Trophoblast cell (in vitro differentiated cells and primary cell): ENCODE data around the gene MAF.

Experiments
- DNase-seq, 2 donors: peaks; one replicate each; pipeline ENCODE4 v3.0.0-alpha.2; 2016
- H2AFZ ChIP-seq: 2 replicates; pipeline ENCODE4 v1.6.1; 2013; ENCODE audit warnings: low read length, moderate library complexity, mild to moderate bottlenecking; ENCODE audit not compliant: insufficient read depth, poor library complexity
- H2AK5ac ChIP-seq: 2 replicates; pipeline ENCODE4 v1.6.1; 2013; ENCODE audit warnings: mild to moderate bottlenecking, low read length
- H2BK120ac ChIP-seq: 2 replicates; pipeline ENCODE4 v1.6.1; 2013; ENCODE audit warnings: low read length, mild to moderate bottlenecking, moderate library complexity; ENCODE audit not compliant: insufficient read depth, poor library complexity
- H2BK12ac ChIP-seq: 2 replicates; pipeline ENCODE4 v1.6.1; 2013; ENCODE audit warnings: mild to moderate bottlenecking, low read length, moderate library complexity
- H2BK5ac ChIP-seq: 2 replicates; pipeline ENCODE4 v1.6.1; 2013; ENCODE audit warnings: low read length, low read depth, moderate library complexity, mild to moderate bottlenecking; ENCODE audit not compliant: poor library complexity
- H3K14ac ChIP-seq: 2 replicates; pipeline ENCODE4 v1.6.1; 2013; ENCODE audit warnings: mild to moderate bottlenecking, low read length
- H3K18ac ChIP-seq: 2 replicates; pipeline ENCODE4 v1.6.1; 2013; ENCODE audit warnings: mild to moderate bottlenecking, low read length
- H3K23ac ChIP-seq: 2 replicates; pipeline ENCODE4 v1.6.1; 2013; ENCODE audit warnings: low read length
- H3K27ac ChIP-seq: 2 replicates; pipeline ENCODE4 v1.5.1; 2013; ENCODE audit warnings: low read depth, mild to moderate bottlenecking, inconsistent platforms, low read length, moderate library complexity
- H3K27me3 ChIP-seq: 2 replicates; pipeline ENCODE4 v1.6.1; 2013; ENCODE audit warnings: inconsistent platforms, mild to moderate bottlenecking, low read length, moderate library complexity; ENCODE audit not compliant: insufficient read depth
- H3K36me3 ChIP-seq, 2 experiments: 1 replicate in 1 of 2; 2 replicates in 1 of 2; pipeline ENCODE4 v1.6.1; 2013; ENCODE audit warnings: low read length in 2 of 2, mild to moderate bottlenecking in 2 of 2, moderate library complexity in 1 of 2; ENCODE audit not compliant: insufficient read depth in 2 of 2, control insufficient read depth in 1 of 2
- H3K4ac ChIP-seq: 2 replicates; pipeline ENCODE4 v1.6.1; 2013; ENCODE audit warnings: low read depth, mild to moderate bottlenecking, low read length, moderate library complexity
- H3K4me1 ChIP-seq, 2 experiments: 1 replicate in 1 of 2; 2 replicates in 1 of 2; pipeline ENCODE4 v1.6.1; 2013; ENCODE audit warnings: low read length in 2 of 2, mild to moderate bottlenecking in 2 of 2, moderate library complexity in 1 of 2; ENCODE audit not compliant: insufficient read depth in 2 of 2, control insufficient read depth in 1 of 2
- H3K4me2 ChIP-seq: 2 replicates; pipeline ENCODE4 v1.6.1; 2013; ENCODE audit warnings: inconsistent platforms, mild to moderate bottlenecking, low read length, moderate library complexity
- H3K4me3 ChIP-seq: 2 replicates; pipeline ENCODE4 v1.5.1; 2013; ENCODE audit warnings: mild to moderate bottlenecking, low read depth, low read length, inconsistent platforms
- H3K79me1 ChIP-seq: one replicate; pipeline ENCODE4 v1.6.1; 2013; ENCODE audit warnings: low read length
- H3K79me2 ChIP-seq: 2 replicates; pipeline ENCODE4 v1.6.1; 2013; ENCODE audit warnings: low read length, mild to moderate bottlenecking; ENCODE audit not compliant: control insufficient read depth, insufficient read depth, poor library complexity
- H3K9ac ChIP-seq: 2 replicates; pipeline ENCODE4 v1.6.1; 2013; ENCODE audit warnings: mild to moderate bottlenecking, low read length
- H3K9me3 ChIP-seq: 2 replicates; pipeline ENCODE4 v1.6.1; 2013; ENCODE audit warnings: low read depth, mild to moderate bottlenecking, control low read depth, inconsistent platforms, low read length; ENCODE audit not compliant: insufficient read depth
- H4K12ac ChIP-seq: 2 replicates; pipeline ENCODE4 v1.6.1; 2013; ENCODE audit warnings: low read depth, mild to moderate bottlenecking, low read length, moderate library complexity
- H4K8ac ChIP-seq: 2 replicates; pipeline ENCODE4 v1.6.1; 2013; ENCODE audit warnings: low read depth, mild to moderate bottlenecking, low read length, moderate library complexity
- H4K91ac ChIP-seq: one replicate; pipeline ENCODE4 v1.6.1; 2013; ENCODE audit warnings: low read depth, mild to moderate bottlenecking, low read length, moderate library complexity
- WGBS: extraction: QIAGEN DNeasy Blood & Tissue Kit; methylation state at CpG from one replicate; pipeline ENCODE4 v1.1.7; 2013; ENCODE audit warnings: missing lambda C conversion rate; ENCODE audit not compliant: insufficient read length, insufficient coverage; ENCODE audit errors: extremely low coverage; 5-methylcytosine and 5-hydroxymethylcytosine counted together

Gene MAF

GRCh38 chr16:79623824-79624223 is 23.3 kb upstream of the MAF start:
- Histone ChIP-seq H3K4me2 (no peak overlapping the region), H3K23ac (no peak overlapping the region), H3K4me3 (no peak overlapping the region), H3K4ac (no peak overlapping the region), H2BK12ac (no peak overlapping the region), H3K27ac (no peak overlapping the region), H2AFZ (no peak overlapping the region), H3K9ac (no peak overlapping the region), H3K14ac (no peak overlapping the region), H4K12ac (no peak overlapping the region), H3K4me1 (no peaks in the 10 kb centered on the region), H2AK5ac (no peak overlapping the region), H3K9me3 (no peaks in the 10 kb centered on the region), H3K79me1 (no peaks in the 10 kb centered on the region), H4K91ac (no peak overlapping the region), H3K36me3 (no peaks in the 10 kb centered on the region), H2BK120ac (no peak overlapping the region), H3K79me2 (no peaks in the 10 kb centered on the region), H2BK5ac (no peak overlapping the region), H3K27me3 (no peaks in the 10 kb centered on the region), H3K18ac (no peak overlapping the region), H4K8ac (no peak overlapping the region)
- no CpG with 5 or more reads among the region's 2 CpGs for WGBS
- DNase-seq, result no peak

DNA sequence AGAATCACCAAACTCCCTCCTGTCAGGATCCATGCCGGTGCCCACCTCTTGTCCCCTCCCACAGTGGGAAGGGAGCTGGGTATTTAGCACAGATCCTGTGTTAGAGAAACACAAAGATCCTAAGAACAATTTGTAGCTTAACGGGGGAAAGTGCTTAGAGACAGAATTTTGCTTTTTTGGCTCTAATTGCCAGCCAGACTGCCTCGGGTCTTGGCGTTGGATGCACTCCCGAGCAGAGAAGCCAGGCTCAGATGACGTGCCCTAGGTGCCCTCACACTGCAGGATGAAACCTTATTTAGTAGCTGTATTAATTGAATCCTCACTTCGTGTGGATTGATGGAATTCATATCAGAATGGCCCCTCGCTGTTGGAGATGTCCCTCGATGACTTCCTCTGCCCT is 22.5 kb upstream of the MAF start:
- H3K79me2 ChIP-seq, result no peaks in the 10 kb centered on the region
- no peak overlapping the region for H2AK5ac ChIP-seq
- H3K23ac ChIP-seq, result no peak overlapping the region
- no CpG with 5 or more reads among the region's 9 CpGs for WGBS
- no peaks in the 10 kb centered on the region for H3K4me1 ChIP-seq
- H3K9me3 ChIP-seq, result no peaks in the 10 kb centered on the region
- no peak overlapping the region for H3K4me2 ChIP-seq
- H2BK5ac ChIP-seq, result no peak overlapping the region
- no peak overlapping the region for H3K14ac ChIP-seq
- no peak overlapping the region for H3K18ac ChIP-seq
- no peak overlapping the region for H4K8ac ChIP-seq
- no peak overlapping the region for H2AFZ ChIP-seq
- H3K9ac ChIP-seq, result no peak overlapping the region
- H3K4ac ChIP-seq, result no peak overlapping the region
- H3K4me3 ChIP-seq, result no peak overlapping the region
- H3K27me3 ChIP-seq, result no peaks in the 10 kb centered on the region
- no peaks in the 10 kb centered on the region for H3K36me3 ChIP-seq
- H2BK120ac ChIP-seq, result no peak overlapping the region
- H4K91ac ChIP-seq, result no peak overlapping the region
- H3K27ac ChIP-seq, result no peak overlapping the region
- H3K79me1 ChIP-seq, result no peaks in the 10 kb centered on the region
- no peak overlapping the region for H2BK12ac ChIP-seq
- no peak overlapping the region for H4K12ac ChIP-seq
- no peak for DNase-seq

- no CpG with 5 or more reads among the region's 1 CpG for WGBS
Observed at GRCh38 chr16:79621027-79621426, 20.5 kb upstream of the MAF start.

DNA sequence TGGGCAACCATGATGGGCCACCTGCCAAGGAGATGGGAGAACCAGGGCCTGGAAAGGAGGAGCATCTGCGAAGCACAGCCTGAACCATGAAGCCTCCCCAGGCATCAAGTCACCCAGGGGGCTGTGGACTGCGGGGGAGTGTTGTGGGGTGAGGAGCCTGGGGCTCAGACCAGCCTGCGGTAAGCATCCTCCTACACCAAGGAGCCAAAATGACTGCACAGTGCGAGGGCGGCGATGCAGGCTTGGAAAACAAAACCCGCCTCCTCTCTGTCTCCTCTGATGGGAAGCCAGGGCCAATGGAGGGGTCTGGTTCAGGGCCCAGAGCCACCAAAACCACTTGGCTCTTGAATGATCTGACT is 18.1 kb upstream of the MAF start:
- no CpG with 5 or more reads among the region's 7 CpGs for WGBS

More at GRCh38 chr16:79621027-79621426, 20.5 kb upstream of the MAF start:
- no peak overlapping the region for H3K4me3 ChIP-seq
- no peak overlapping the region for H2AFZ ChIP-seq
- no peak overlapping the region for H2BK5ac ChIP-seq
- H3K4me2 ChIP-seq, result no peak overlapping the region
- no peaks in the 10 kb centered on the region for H3K79me1 ChIP-seq
- H3K14ac ChIP-seq, result no peak overlapping the region
- DNase-seq, result no peak
- no peak overlapping the region for H3K18ac ChIP-seq
- H3K27ac ChIP-seq, result no peak overlapping the region
- H4K8ac ChIP-seq, result no peak overlapping the region
- no peaks in the 10 kb centered on the region for H3K79me2 ChIP-seq
- H3K9me3 ChIP-seq, result no peaks in the 10 kb centered on the region
- no peak overlapping the region for H4K12ac ChIP-seq
- H3K23ac ChIP-seq, result no peak overlapping the region
- H2BK120ac ChIP-seq, result no peak overlapping the region
- no peak overlapping the region for H2BK12ac ChIP-seq
- H3K27me3 ChIP-seq, result no peaks in the 10 kb centered on the region
- no peak overlapping the region for H4K91ac ChIP-seq
- H2AK5ac ChIP-seq, result no peak overlapping the region
- H3K4ac ChIP-seq, result no peak overlapping the region
- H3K9ac ChIP-seq, result no peak overlapping the region
- no peaks in the 10 kb centered on the region for H3K4me1 ChIP-seq
- no peaks in the 10 kb centered on the region for H3K36me3 ChIP-seq

More for the DNA sequence above, 18.1 kb upstream of the MAF start:
- Histone ChIP-seq H3K14ac (no peak overlapping the region), H4K12ac (no peak overlapping the region), H3K79me2 (no peaks in the 10 kb centered on the region), H2AFZ (no peak overlapping the region), H3K4ac (no peak overlapping the region), H3K4me1 (no peaks in the 10 kb centered on the region), H2BK120ac (no peak overlapping the region), H4K8ac (no peak overlapping the region), H4K91ac (no peak overlapping the region), H3K27ac (no peak overlapping the region), H2AK5ac (no peak overlapping the region), H2BK12ac (no peak overlapping the region), H3K9ac (no peak overlapping the region), H3K27me3 (no peaks in the 10 kb centered on the region), H3K4me2 (no peak overlapping the region), H3K23ac (no peak overlapping the region), H3K18ac (no peak overlapping the region), H3K4me3 (no peak overlapping the region), H3K79me1 (no peaks in the 10 kb centered on the region), H2BK5ac (no peak overlapping the region), H3K36me3 (no peaks in the 10 kb centered on the region), H3K9me3 (no peaks in the 10 kb centered on the region)
- no peak for DNase-seq
